Neural cell (in vitro differentiated cells): ENCODE measurements around the gene COL4A2. TPM values are rescaled to one million over a fixed set of nuclear protein-coding genes. Genes with fewer than 3 reads are reported as not detected.

Source experiments
- H2AFZ ChIP-seq: fragments of 200-600, 300-800 bp; sonication (generic), shearing (Covaris generic); 2 replicates; pipeline ENCODE4 v1.6.0; 2014; ENCODE audit warnings: low read depth, mild to moderate bottlenecking, antibody characterized with exemption, low read length, moderate library complexity
- H3F3A ChIP-seq: fragments of 200-600 bp; shearing (Covaris generic); 2 replicates; pipeline ENCODE4 v1.6.1; 2016; ENCODE audit warnings: mild to moderate bottlenecking, moderate library complexity, mixed read lengths, antibody characterized with exemption, low read length; ENCODE audit not compliant: insufficient read depth, poor library complexity, severe bottlenecking
- H3K27ac ChIP-seq: fragments of 200-600, 300-800 bp; sonication (generic), shearing (Covaris generic); 2 replicates; pipeline ENCODE4 v1.5.1; 2014; ENCODE audit warnings: mild to moderate bottlenecking, low read length, moderate library complexity
- H3K27me3 ChIP-seq: fragments of 300-800, 200-600 bp; sonication (generic), shearing (Covaris generic); 2 replicates; pipeline ENCODE4 v1.6.0; 2014; ENCODE audit warnings: mild to moderate bottlenecking, low read depth, low read length, moderate library complexity; ENCODE audit not compliant: insufficient read depth
- H3K36me3 ChIP-seq: fragments of 300-800, 200-600 bp; sonication (generic), shearing (Covaris generic); 2 replicates; pipeline ENCODE4 v1.5.1; 2014; ENCODE audit warnings: mild to moderate bottlenecking, antibody characterized with exemption, low read length, moderate library complexity; ENCODE audit not compliant: insufficient read depth
- H3K4me2 ChIP-seq: fragments of 300-800, 200-600 bp; sonication (generic), shearing (Covaris generic); 2 replicates; pipeline ENCODE4 v1.6.0; 2014; ENCODE audit warnings: mild to moderate bottlenecking, low read length
- H3K4me3 ChIP-seq: fragments of 300-800, 200-600 bp; sonication (generic), shearing (Covaris generic); 2 replicates; pipeline ENCODE4 v1.5.1; 2014; ENCODE audit warnings: mild to moderate bottlenecking, low read length, moderate library complexity
- H3K79me2 ChIP-seq: fragments of 200-600 bp; shearing (Covaris generic); replicated peaks from 2 replicates; pipeline ENCODE4 v1.6.0; 2014; ENCODE audit warnings: mild to moderate bottlenecking, low read length, moderate library complexity; ENCODE audit not compliant: insufficient read depth
- H3K9ac ChIP-seq: fragments of 300-800, 200-600 bp; sonication (generic), shearing (Covaris generic); 2 replicates; pipeline ENCODE4 v1.6.1; 2016; ENCODE audit warnings: mild to moderate bottlenecking, low read length, mixed read lengths
- H3K9me2 ChIP-seq: fragments of 200-600 bp; shearing (Covaris generic); 2 replicates; pipeline ENCODE4 v1.6.1; 2016; ENCODE audit warnings: mild to moderate bottlenecking, low read length, mixed read lengths; ENCODE audit not compliant: insufficient read depth
- H3K9me3 ChIP-seq: fragments of 200-600, 300-800 bp; sonication (generic), shearing (Covaris generic); 2 replicates; pipeline ENCODE4 v1.6.1; 2016; ENCODE audit warnings: mild to moderate bottlenecking, mixed run types, low read length, moderate library complexity, mixed read lengths
- H4K20me1 ChIP-seq: fragments of 200-600 bp; shearing (Covaris generic); 2 replicates; pipeline ENCODE4 v1.6.1; 2016; ENCODE audit warnings: mild to moderate bottlenecking, mixed run types; ENCODE audit not compliant: insufficient read depth
- EP300 ChIP-seq: fragments of 450-650 bp; conservative IDR thresholded peaks from 2 replicates; pipeline ENCODE4 v1.6.1; 2014; ENCODE audit warnings: antibody characterized with exemption, mild to moderate bottlenecking, moderate library complexity; ENCODE audit not compliant: poor library complexity, severe bottlenecking
- EZH2 ChIP-seq: fragments of 200-600, 300-800 bp; shearing (Covaris generic), sonication (generic); IDR thresholded peaks from 2 replicates; pipeline ENCODE4 v1.6.1; 2014; ENCODE audit warnings: antibody characterized with exemption, low read length, borderline replicate concordance, mild to moderate bottlenecking; ENCODE audit not compliant: insufficient read depth, poor library complexity, severe bottlenecking
- MXI1 ChIP-seq: fragments of 450-650 bp; conservative IDR thresholded peaks from 2 replicates; pipeline ENCODE4 v1.6.1; 2014; ENCODE audit warnings: antibody characterized with exemption, mild to moderate bottlenecking; ENCODE audit not compliant: poor library complexity, severe bottlenecking
- POLR2AphosphoS5 ChIP-seq: IDR thresholded peaks from 2 replicates; pipeline ENCODE4 v1.6.1; 2012
- RAD21 ChIP-seq: fragments of 450-650 bp; conservative IDR thresholded peaks from 2 replicates; pipeline ENCODE4 v1.6.1; 2014; ENCODE audit warnings: antibody characterized with exemption, mild to moderate bottlenecking, moderate library complexity
- SMC3 ChIP-seq: fragments of 450-650 bp; conservative IDR thresholded peaks from 2 replicates; pipeline ENCODE4 v1.6.1; 2014; ENCODE audit warnings: antibody characterized with exemption, mild to moderate bottlenecking, moderate library complexity; ENCODE audit not compliant: poor library complexity
- TAF1 ChIP-seq: IDR thresholded peaks from 2 replicates; pipeline ENCODE4 v1.6.1; 2012; ENCODE audit warnings: low read depth
- polyA plus RNA-seq: library from polyadenylated mRNA; depleted of rRNA; stranded (reverse); fragments of >200 nt; gene quantifications from 2 replicates; pipeline ENCODE4 v1.2.3, GENCODE V29; 2014
- TF ChIP-seq, protein P1 (sequence below): fragments of 450-650 bp; IDR thresholded peaks from 2 replicates; pipeline ENCODE4 v1.5.1; 2014; ENCODE audit warnings: antibody characterized with exemption, mild to moderate bottlenecking, moderate library complexity; ENCODE audit not compliant: poor library complexity, severe bottlenecking
- TF ChIP-seq, protein P2 (sequence below): IDR thresholded peaks from 2 replicates; pipeline ENCODE4 v1.6.1; 2012; ENCODE audit warnings: borderline replicate concordance

Gene COL4A2
- polyA plus RNA-seq, 1 donor from 2014 or later = 30.8 TPM

DNA sequence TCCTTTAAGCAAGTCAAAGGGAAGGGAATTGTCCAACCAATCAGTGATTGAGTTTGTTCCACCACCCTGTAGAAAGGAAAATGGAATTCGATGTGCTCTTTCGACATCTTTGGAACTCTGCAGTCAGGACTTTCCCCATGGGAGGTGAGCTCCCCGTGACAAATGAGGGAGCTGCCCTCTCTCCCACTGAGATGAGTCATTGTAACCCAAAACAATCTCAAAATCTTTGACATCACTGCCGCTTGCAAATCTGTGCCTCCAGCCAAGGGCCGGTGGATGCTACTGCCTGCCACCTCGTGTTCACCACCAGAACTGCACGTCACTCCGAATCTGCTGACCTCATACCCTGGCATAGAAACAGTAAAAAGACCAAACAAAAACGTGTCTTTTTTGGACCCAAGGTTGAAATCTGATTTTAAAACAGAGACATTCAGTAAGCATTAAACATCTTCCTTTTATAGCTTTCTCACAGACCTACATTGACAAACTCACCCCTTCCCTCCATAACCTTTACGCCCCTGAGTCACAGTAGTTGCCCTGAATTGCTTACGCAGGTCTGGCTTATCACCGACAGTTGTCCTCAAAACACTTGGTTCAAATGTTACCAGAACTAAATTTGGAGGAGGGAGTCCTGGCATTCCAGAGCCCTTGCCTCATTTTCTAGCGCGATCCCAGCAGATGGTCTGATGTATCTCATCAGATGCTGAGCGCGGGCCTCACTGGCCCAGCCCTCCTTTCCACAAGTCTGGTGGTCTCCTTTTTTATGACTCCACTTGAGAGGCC is 105.2 kb downstream of the COL4A2 start:
- Histone ChIP-seq H3K9me3 (no peaks in the 10 kb centered on the region), H3K4me3 (no peak overlapping the region), H3K36me3 (no peaks in the 10 kb centered on the region), H3K27ac (no peak overlapping the region), H3K9ac (no peak overlapping the region), H4K20me1 (no peaks in the 10 kb centered on the region), H2AFZ (no peak overlapping the region), H3K4me2 (no peak overlapping the region), H3K79me2 (no peaks in the 10 kb centered on the region), H3K9me2 (no peaks in the 10 kb centered on the region), H3K27me3 (no peaks in the 10 kb centered on the region), H3F3A (no peaks in the 10 kb centered on the region)
- TF ChIP-seq EZH2 (no peak), POLR2AphosphoS5 (no peak), RAD21 (peak; percentile 73), TAF1 (no peak), SMC3 (peak; percentile 85)
- TF ChIP-seq, protein P1, sequence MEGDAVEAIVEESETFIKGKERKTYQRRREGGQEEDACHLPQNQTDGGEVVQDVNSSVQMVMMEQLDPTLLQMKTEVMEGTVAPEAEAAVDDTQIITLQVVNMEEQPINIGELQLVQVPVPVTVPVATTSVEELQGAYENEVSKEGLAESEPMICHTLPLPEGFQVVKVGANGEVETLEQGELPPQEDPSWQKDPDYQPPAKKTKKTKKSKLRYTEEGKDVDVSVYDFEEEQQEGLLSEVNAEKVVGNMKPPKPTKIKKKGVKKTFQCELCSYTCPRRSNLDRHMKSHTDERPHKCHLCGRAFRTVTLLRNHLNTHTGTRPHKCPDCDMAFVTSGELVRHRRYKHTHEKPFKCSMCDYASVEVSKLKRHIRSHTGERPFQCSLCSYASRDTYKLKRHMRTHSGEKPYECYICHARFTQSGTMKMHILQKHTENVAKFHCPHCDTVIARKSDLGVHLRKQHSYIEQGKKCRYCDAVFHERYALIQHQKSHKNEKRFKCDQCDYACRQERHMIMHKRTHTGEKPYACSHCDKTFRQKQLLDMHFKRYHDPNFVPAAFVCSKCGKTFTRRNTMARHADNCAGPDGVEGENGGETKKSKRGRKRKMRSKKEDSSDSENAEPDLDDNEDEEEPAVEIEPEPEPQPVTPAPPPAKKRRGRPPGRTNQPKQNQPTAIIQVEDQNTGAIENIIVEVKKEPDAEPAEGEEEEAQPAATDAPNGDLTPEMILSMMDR = peak; percentile 75

DNA sequence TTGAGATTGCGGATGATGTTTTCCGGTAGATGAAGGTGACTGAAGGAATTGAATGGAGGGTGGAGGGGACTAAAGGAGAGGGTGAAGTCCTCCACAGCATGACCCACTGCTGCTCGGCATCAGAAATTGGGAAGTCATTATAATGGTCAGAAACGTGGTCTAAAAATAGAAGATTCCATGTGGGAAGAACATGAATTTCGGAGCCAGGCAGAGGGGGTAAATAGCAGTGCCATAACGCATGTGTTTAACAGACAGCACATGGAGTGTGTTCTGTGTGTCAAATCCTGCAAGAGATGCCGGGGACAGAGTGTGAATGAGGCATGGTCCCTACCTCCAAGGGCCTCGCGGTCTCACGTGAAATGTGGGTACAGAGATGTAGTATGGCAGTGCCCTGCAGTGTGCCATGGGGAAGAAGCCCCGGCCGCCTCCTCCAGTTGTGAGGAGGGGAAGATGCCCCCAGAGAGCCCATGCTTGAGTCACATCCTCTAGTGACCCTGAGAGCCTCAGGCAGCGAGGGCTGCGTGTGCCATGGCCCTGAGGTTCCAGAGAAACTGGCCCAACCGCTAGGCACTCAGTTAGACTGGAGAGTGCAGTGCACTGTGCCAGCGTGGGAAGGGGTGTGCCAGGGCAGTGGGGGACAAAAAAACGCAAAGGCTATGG is 106.1 kb downstream of the COL4A2 start:
- TF ChIP-seq EP300 = no peak
- no peak for TF ChIP-seq MXI1
- TF ChIP-seq EZH2 = no peak
- no peak for TF ChIP-seq TAF1
- TF ChIP-seq SMC3 = no peak
- TF ChIP-seq RAD21 = no peak
- Histone ChIP-seq H4K20me1 (no peaks in the 10 kb centered on the region), H3K27ac (no peak overlapping the region), H2AFZ (no peak overlapping the region), H3K36me3 (no peaks in the 10 kb centered on the region), H3K9me3 (no peaks in the 10 kb centered on the region), H3K9me2 (no peaks in the 10 kb centered on the region), H3K79me2 (no peaks in the 10 kb centered on the region), H3K9ac (no peak overlapping the region), H3F3A (no peaks in the 10 kb centered on the region), H3K27me3 (no peaks in the 10 kb centered on the region), H3K4me2 (no peak overlapping the region), H3K4me3 (no peak overlapping the region)

DNA sequence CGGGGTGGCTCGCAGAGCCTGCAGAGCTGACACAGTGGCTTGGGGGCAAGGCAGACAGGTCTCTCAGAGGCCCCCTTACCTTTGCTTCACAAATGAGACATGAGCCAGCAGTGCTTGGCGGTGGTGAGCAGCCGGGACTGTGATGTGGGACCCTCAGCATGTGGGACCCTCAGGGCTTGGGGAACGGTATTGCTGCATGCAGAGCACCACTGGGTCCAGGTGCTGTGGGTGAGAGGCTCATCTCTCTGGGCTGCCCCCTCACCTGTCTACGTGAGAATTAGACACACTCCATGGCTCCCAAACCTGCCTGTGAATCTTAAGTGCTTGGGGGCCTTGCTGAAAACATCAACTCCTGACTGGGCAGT is 106.6 kb downstream of the COL4A2 start:
- H3K4me2 ChIP-seq = no peak overlapping the region
- H3F3A ChIP-seq = no peaks in the 10 kb centered on the region
- no peaks in the 10 kb centered on the region for H3K79me2 ChIP-seq
- H4K20me1 ChIP-seq = no peaks in the 10 kb centered on the region
- no peaks in the 10 kb centered on the region for H3K9me3 ChIP-seq
- no peaks in the 10 kb centered on the region for H3K36me3 ChIP-seq
- H3K27me3 ChIP-seq = no peaks in the 10 kb centered on the region
- H3K9me2 ChIP-seq = no peaks in the 10 kb centered on the region
- no peak overlapping the region for H3K4me3 ChIP-seq
- H3K9ac ChIP-seq = no peak overlapping the region
- TF ChIP-seq MXI1 (no peak), POLR2AphosphoS5 (no peak), TAF1 (no peak), RAD21 (no peak), EZH2 (no peak), EP300 (no peak), SMC3 (no peak)
- TF ChIP-seq, protein P1 = no peak
- TF ChIP-seq, protein P2, sequence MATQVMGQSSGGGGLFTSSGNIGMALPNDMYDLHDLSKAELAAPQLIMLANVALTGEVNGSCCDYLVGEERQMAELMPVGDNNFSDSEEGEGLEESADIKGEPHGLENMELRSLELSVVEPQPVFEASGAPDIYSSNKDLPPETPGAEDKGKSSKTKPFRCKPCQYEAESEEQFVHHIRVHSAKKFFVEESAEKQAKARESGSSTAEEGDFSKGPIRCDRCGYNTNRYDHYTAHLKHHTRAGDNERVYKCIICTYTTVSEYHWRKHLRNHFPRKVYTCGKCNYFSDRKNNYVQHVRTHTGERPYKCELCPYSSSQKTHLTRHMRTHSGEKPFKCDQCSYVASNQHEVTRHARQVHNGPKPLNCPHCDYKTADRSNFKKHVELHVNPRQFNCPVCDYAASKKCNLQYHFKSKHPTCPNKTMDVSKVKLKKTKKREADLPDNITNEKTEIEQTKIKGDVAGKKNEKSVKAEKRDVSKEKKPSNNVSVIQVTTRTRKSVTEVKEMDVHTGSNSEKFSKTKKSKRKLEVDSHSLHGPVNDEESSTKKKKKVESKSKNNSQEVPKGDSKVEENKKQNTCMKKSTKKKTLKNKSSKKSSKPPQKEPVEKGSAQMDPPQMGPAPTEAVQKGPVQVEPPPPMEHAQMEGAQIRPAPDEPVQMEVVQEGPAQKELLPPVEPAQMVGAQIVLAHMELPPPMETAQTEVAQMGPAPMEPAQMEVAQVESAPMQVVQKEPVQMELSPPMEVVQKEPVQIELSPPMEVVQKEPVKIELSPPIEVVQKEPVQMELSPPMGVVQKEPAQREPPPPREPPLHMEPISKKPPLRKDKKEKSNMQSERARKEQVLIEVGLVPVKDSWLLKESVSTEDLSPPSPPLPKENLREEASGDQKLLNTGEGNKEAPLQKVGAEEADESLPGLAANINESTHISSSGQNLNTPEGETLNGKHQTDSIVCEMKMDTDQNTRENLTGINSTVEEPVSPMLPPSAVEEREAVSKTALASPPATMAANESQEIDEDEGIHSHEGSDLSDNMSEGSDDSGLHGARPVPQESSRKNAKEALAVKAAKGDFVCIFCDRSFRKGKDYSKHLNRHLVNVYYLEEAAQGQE = no peak
- H2AFZ ChIP-seq = no peak overlapping the region
- H3K27ac ChIP-seq = no peak overlapping the region
